Globus pallidus (tissue), 1 donor: ENCODE measurements around the gene ZNF236.

Experiments used
- DNase-seq: peaks from one replicate; pipeline ENCODE4 v3.0.0-alpha.2; 2015; ENCODE audit warnings: low spot score

The ZNF236 gene

DNA sequence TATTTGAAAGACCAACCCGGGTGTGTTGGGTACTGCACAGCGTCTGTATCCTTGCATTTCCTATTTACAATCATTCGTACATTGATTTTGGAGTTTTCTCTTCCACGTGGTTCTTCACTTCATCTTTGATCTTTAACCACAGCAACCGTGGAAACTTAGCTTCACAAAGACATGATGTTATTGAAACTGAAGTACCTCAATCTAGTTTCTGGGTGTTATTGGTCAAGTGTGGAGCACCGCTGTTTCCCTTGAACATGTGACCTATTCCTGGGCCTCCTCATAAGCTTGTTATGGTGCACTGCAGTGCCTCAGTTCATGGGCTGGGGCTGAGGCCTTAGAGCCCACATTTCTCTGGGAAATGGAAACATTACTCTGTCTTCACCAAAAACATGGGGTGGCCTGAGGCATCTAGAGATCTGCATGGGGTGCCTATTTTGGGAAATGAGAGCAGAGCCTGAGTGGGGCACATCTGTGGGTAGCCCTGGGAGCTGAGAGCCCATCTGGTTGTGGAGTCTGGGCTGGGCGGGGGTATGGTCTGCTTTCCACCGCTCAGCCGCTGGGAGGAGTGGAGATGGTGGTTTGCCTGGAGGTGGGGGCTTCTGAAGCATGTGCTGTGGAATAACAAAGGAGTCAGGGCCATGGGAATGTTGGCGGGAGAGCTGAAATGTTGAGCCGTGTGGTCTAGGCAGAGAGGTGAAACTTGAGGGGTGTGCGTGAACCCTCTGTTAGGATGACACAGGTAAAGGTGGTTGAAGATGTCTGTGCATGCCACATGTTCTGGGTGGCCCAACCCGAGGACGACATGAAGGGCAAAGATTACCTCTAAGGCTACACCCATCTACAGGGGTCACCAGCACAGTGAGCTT is 37.4 kb downstream of the ZNF236 start:
- no peak for DNase-seq

DNA sequence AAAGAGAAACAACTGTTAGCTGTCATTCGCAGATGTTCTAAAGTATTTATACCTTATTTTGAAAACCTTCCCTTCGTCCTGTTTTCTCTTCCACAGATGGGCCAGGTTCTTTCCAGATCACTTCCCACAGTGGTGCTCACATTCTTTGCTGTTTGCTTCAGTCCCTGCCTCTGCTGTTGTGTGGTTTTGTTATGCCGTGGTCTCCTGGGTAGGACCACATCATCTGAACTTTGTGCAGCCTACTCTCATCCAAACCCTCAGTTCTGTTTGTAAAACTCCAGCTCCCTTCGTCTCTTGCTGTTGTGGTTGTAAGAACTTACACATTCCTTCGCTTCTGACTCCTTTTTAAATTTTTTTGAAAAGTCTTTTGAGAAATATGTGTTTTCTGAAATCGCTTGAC is 38.1 kb downstream of the ZNF236 start:
- no peak for DNase-seq

DNA sequence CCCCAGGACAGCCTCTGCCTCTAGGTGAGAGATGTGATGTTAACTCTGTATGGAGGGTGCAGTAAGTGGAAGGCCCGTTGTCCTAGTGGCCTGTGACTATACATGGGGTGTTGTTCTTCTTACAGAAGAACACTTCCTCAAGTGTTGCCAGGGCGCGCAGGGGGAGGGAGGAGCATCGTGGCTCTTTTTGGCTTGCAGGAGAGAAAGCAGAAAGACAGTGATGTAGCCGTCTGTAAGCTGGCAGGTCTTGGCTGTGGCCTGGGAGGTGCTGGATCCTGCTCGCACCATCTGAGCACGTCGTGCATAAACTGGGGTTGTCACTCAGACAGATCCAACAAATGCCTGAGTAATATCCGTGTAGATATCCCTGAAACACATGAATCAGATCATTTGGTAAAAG is 44.3 kb downstream of the ZNF236 start:
- DNase-seq = no peak

DNA sequence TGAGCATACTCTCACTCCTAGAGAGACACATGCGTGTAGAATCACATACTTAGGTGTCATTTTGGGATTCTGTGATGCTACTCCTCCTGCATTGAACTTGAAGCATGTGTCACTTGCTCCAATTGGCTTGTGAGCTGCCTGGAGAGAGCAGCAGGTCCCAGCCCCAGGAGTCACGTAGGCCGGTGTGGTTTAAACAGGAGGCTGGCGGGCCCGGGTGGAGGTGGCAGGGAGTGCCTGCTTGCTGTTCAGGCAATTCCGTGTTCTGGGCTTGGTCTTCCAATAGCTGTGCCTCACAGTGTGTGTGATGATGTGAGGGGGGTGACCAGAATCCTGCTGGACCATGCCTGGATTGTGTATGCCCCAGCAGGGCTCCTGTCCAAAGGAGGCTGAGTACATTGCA is 51.0 kb downstream of the ZNF236 start:
- DNase-seq = no peak

DNA sequence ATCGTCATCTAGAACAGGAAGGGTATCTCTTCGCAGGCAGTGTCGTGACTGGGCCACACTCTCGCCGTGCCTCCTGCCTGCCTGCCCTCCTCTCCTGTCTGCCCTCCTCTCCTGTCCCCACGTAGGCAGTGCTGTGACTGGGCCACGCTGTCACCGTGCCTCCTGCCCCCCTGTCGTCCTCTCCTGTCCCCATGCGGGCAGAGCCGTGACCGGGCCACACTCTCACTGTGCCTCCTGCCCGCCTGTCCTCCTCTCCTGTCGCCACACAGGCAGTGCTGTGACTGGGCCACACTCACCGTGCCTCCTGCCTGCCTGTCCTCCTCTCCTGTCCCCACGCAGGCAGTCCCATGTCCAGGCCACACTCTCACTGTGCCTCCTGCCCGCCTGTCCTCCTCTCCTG is 51.4 kb downstream of the ZNF236 start:
- no peak for DNase-seq

DNA sequence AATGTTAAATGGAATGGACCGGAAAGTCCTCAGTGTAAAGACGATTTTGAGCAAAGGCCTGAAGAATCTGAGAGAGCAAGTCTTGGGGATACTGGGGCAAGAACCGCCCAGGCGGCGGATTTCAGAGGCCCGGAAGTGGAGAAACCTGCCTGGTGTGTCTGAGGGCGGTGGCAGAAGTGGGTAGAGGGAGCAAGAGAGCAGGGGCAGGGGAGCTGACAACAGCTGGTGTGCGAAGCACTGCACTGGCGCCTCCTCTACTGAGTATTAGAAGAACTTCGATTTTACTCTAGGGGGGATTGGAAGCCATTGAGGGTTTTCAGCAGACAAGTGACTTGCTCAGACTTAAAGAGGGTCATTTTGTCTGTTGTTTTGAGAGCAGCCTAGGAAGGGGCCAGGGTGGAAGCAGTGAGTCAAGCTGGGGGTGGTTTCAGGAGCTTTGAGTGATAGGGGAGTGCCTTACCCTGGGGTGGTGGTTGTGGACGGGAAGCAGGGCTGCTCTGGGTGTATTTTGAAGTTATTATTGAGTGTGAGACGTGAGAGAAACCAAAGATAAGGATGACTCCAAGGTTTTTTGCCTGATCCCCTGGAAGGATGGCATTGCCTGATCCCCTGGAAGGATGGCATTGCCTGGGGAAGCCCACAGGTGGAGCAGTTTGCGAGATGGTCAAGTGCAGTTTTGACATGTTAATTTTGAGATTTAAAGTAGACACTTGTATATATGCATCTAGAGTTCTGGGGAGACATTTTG is 52.5 kb downstream of the ZNF236 start:
- DNase-seq = no peak

DNA sequence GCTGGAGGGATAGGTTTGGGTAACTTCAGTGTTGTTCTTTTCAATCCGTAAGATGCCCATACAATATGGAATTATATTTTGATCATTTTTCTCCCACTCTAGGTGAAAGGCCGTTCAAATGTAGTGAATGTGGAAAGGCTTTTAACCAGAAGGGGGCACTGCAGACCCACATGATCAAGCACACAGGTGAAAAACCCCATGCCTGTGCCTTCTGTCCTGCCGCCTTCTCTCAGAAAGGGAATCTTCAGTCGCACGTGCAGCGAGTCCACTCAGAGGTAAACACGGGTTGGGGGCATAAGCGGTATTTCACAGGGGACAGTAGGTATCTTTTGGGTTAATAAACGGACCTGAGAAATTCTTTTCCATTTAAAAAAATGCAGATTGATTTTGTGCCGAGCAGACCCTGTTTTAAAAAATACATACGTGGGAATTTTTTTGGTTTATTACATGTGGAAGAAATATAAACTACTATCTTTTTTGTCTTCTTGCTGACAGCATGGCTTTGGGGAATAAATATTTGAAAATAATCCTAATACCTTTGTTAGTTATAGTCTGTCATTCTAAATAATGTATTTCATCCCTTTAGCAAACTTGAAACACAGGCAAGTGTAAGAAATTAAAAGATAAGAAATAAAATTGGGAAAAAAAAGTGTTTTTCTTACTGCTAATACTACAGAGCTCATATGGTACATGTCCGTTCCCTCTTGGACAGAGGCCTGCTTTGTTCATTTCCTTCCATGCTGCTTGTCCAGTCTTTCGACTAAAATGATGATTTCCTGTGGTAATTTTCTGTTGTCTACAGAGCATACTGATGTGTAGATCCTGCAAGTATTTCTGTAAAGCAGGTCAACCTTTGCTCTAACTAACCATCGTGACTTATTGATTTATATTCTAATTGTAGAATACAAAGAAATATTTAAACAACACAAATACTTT is 53.3 kb downstream of the ZNF236 start:
- peak; percentile 26 for DNase-seq

DNA sequence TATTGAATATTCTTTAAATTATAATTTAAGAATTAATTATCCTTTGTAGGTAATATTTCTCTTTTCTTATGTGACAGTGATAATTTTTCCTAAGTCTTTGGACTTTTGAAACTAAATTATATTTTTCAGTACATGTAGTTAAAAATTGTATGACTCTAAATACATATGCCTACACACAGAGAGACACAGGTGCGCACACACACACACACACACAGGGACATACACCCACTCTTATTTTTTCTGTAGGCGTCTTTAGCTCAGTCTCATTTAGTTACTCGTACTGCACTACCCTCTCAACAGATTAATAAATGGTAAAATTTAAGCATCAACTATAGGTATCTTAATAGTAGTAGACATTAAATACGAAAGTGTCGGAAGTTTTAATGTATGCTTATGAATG is 56.1 kb downstream of the ZNF236 start:
- no peak for DNase-seq

DNA sequence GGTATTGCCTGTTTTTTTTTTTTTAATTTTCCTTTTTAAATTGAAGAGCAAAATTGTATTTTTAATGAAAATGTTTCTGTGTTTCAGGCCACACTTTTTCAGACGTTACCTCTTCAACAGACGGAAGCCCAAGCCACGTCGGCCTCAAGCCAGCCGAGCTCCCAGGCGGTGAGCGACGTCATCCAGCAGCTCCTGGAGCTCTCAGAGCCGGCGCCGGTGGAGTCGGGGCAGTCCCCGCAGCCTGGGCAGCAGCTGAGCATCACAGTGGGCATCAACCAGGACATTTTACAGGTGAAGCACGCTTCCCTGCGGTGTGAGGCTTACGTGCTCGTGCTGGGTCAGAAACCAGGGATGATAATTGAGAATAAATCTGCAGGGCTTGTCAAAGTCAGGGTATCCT is 57.7 kb downstream of the ZNF236 start:
- no peak for DNase-seq

DNA sequence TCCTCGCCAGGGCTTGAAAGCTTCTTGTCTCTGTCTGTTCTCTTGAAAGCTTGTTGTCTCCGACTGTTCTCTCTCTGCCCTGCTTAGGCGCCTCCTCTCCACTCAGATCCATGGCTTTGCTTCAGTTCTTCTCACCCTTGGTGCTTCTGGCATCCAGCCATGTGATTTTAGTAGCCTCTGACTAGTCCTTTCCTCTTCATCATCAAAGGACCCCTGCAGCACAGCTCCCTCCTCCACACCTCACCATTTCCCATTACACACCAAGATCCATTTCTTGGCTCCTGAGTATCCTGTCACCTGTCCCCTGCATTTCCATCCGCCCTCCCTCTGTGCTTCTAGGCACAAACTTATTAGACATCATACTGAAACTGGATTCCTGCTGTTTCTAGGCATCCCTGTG is 59.4 kb downstream of the ZNF236 start:
- no peak for DNase-seq

DNA sequence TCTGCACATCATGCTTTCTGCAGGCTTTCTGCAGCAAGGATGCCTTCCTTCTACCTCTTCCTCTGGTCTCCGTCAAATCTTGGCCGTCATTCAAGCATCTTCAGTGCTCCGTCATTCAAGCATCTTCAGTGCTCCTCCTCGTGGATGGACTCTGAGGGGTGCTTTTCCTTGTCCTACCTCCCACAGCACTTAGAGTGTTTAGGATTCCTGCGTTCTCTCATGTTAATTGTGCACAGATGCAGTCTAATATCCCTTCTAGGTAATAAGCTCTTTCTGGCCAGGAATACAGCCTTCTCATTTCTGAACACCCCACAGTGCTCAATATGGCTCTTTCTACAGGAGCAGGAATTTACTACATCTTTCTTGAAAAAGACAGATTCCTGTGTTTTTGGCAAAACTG is 59.8 kb downstream of the ZNF236 start:
- no peak for DNase-seq

DNA sequence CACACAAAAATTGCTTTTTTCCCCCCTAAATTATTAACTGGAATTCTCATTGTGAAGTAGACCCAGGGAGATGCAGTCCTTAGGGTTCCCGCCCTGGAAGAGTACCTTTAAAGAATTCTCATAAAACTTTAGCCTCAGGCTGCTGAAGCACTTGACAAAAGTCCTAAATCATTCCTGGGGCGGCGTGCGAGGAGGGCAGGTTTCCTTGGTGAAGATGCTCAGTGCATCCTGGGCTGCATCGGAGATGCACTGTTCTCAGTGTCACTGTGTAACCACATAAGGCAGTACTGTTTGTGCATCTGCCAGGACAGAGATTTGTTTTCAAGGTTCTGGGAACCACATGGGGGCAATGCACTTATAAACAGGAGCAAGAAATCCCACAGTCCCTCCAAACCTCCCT is 62.6 kb downstream of the ZNF236 start:
- no peak for DNase-seq

DNA sequence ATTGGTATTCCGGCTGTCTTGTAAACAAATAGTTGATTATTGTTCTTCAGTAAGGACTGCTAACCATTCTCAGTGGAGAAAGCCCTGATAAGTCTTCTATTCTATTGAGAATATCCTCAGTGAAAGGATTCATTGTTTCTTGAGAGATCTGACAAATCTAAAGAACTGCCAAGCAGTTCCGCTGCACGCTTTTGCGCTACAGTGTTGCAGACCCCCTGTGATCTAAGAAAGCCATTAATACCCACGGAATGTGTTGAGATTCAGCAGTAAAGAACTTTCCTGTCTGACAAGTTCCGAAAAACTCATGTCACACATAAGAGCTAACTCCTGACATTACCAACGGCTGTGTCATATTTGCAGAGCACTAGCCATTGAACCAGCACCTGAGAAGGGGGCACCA is 63.8 kb downstream of the ZNF236 start:
- DNase-seq = peak; percentile 36

DNA sequence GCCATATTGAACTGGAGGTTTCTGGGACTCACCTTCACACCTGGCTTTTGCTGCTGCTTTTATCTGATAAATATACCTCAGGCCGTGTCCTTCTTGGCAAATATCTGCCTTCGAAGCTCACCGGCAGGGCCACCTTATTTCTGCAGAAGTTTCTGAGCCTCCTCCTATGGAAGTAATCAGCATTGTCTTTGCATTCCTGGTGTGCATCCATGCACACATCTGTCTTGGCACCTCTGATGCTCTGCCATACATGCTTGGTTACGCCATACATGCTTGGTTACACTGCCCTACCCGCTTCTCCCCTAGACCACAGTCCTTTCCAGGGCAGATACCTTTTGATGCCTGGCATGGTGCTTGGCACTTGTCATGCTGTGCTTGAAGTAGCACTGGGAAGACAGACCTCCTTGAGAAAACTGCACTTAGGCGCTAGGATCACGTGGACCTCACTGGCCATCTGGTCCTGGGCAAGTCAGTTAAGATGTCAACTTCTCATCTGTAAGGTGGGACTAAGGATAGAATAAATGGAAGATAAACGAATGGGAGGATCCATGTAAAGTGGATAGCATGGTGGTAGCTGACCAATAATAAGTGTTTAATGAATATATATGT is 66.8 kb downstream of the ZNF236 start:
- no peak for DNase-seq

DNA sequence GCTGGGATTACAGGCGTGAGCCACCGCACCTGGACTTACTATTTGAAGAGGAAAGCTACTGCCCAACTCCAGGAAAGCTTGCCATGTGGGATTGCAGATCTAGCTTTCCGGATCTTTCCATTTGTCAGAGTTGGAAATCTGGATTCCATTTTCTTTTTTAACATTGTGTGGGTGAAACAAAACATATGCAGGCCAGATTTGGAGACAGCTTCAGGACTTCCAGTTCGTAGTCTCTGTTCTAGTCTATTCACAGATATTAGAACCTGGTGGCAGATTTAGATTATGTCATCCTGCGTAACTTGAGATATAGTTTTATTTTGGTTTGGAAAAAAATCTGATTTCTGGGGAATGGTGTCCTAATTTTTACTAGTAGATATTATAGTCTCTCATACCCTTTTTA is 70.5 kb downstream of the ZNF236 start:
- DNase-seq = no peak

DNA sequence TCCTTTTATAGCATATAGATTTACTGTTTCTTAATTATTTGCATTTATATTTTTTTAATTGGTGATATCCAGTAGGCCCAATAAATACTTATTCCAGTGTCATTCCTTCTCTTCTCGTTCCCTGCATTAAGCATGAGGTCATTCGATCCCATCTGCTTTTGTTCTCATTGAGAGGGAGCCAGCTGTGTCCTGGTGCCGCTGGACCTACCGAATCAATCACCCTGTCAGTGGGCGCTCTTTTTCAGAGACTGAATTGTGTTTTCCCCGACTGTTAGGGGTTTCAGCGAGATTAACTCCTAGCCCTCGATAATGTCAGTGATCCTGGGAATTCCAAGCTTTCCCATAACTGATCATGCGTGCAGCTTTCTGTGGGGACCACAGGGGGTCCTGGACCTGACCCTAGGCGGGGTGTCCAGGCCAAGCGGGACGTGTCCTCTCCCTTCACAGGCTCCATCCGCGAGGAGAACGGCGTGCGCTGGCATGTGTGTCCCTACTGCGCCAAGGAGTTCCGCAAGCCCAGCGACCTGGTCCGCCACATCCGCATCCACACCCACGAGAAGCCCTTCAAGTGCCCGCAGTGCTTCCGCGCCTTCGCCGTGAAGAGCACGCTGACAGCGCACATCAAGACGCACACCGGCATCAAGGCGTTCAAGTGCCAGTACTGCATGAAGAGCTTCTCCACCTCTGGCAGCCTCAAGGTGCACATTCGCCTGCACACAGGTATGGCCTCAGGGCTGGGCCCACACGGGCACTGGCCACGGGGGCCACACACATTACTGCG is 72.4 kb downstream of the ZNF236 start:
- DNase-seq = no peak

DNA sequence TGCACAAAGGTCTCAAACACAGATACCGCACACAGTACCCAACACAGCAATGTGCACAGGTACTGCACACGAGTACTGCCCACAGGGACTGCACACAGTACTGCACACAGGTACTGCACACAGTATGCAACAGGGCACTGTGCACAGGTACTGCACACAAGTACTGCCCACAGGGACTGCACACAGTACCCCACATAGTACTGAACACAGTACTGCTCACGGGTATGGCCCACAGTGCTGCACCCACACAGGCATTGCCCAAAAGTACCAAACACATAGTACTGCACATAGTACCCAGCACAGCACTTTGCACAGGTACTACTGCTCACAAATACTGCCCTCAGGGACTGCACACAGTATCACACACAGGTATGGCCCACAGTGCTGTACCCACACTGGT is 73.1 kb downstream of the ZNF236 start:
- DNase-seq = no peak

DNA sequence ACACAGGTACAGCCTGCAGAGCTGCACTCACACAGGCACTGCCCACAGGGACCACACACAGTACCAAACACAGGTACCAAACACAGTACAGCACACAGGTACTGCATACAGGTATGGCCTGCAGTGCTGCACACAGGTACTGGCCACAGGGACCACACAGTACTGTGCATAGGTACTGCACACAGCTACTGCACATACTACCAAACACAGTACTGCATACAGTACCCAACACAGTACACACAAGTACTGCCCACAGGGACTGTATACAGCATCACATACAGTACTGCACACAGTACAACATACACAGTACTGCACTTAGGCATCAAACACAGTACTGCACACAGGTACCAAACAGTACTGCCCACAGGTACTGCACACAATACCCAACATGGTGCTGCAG is 74.3 kb downstream of the ZNF236 start:
- no peak for DNase-seq

DNA sequence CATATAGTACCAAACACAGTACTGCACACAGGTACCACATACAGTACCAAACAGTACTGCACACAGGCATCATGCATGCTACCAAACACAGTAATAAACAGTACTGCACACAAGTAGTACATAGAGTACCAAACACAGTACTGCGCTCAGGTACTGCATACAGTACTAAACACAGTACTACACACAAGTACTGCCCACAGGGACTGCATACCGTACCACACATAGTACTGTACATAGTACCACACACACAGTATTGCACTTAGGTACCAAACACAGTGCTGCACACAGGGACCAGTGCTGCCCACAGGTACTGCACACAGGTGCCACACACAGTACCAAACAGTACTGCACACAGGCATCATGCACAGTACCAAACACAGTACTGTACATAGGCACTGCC is 74.9 kb downstream of the ZNF236 start:
- no peak for DNase-seq

DNA sequence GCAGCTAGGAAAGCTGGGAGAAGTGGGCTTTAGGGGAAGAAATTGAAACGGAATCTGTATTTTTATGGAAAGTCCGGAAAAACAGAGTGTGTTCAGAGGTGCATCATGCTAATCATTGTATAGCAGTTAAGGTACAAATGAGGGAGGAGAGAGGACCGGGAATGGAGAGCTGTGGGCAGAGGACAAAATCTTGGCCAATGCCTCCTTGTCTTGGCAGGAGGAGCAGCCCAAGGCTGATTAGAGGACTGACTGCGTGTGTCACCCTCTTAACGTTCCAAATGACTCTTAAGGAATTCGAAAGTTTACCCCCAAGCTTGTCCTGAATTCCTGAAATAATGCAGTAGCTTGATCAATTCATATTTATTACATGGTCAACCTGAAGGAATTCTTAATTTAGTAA is 81.0 kb downstream of the ZNF236 start:
- no peak for DNase-seq

DNA sequence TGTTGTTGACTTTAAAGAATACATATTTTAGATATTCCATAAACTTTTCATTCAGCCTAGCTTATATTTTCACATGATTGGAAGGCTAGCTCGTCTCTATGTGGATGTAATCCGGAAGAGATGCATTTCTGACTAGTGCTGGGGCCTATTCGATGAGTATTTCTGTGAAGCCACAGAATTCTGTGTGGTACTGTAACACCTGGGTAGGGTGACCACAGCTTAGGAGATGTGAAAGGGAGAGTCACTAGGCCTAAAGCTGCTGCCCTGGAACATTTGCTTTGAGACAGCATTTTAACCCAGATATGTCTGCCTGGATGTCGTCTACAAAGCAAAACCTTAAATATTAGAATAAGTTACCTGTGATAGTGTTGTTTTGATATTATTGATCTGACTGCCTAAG is 83.5 kb downstream of the ZNF236 start:
- no peak for DNase-seq
